Measurements from ENCODE around the gene FYN.
"Not testable (repeated sequence)": the region's sequence is repeated elsewhere in the genome, so short reads cannot be mapped to it uniquely, and the experiment has no call there.

FYN gene

GRCh38 chr6:111658462-111659154 lies 214.6 kb downstream of the FYN start:
- DNase-seq = peak in 1 of 14 donors; percentile 34

- no peak for DNase-seq
These were observed 216.1 kb downstream of the FYN start for GRCh38 chr6:111657146-111657545.

GRCh38 chr6:111653979-111654378 lies 219.3 kb downstream of the FYN start:
- no peak for DNase-seq

- no peak for DNase-seq
These were observed 219.8 kb downstream of the FYN start for GRCh38 chr6:111653434-111653833.

- DNase-seq = no peak
These were observed 221.1 kb downstream of the FYN start for GRCh38 chr6:111652156-111652555.

GRCh38 chr6:111651185-111652034 lies 221.8 kb downstream of the FYN start:
- DNase-seq = no peak

- no peak for DNase-seq
These were observed 223.2 kb downstream of the FYN start for GRCh38 chr6:111650049-111650448.

GRCh38 chr6:111648100-111648499 lies 225.2 kb downstream of the FYN start:
- no peak for DNase-seq

GRCh38 chr6:111646942-111647341 lies 226.3 kb downstream of the FYN start:
- DNase-seq = no peak

- DNase-seq = no peak
These were observed 227.2 kb downstream of the FYN start for GRCh38 chr6:111646034-111646433.

GRCh38 chr6:111644893-111645430 lies 228.3 kb downstream of the FYN start:
- no peak for DNase-seq

- DNase-seq = peak in 7 of 14 donors; percentile 5 to 51 (median 41)
These were observed 230.6 kb downstream of the FYN start for GRCh38 chr6:111642463-111643158.

- no peak for DNase-seq
These were observed 234.0 kb downstream of the FYN start for GRCh38 chr6:111639266-111639665.

GRCh38 chr6:111634981-111635380 lies 238.3 kb downstream of the FYN start:
- DNase-seq = not testable (repeated sequence)

GRCh38 chr6:111633822-111634221 lies 239.4 kb downstream of the FYN start:
- no peak for DNase-seq

GRCh38 chr6:111632468-111633247 lies 240.6 kb downstream of the FYN start:
- DNase-seq = no peak

- no peak for DNase-seq
These were observed 241.3 kb downstream of the FYN start for GRCh38 chr6:111631903-111632460.

GRCh38 chr6:111631018-111631417 lies 242.2 kb downstream of the FYN start:
- no peak for DNase-seq

- DNase-seq = no peak
These were observed 245.0 kb downstream of the FYN start for GRCh38 chr6:111628142-111628850.

- DNase-seq = no peak
These were observed 246.8 kb downstream of the FYN start for GRCh38 chr6:111626441-111626840.

Measured in C1 segment of cervical spinal cord (tissue), 14 donors.